T-helper 2 cell treated with Interferon-gamma antibody and Interleukin-4, amounts not matched to agents 5 μg/mL and 100 μg/mL, for 36 hours (primary cell): ENCODE measurements around the gene ATP6AP1.

ENCODE experiments used
- DNase-seq: peaks from one replicate; pipeline ENCODE4 v3.0.0; 2021; ENCODE audit warnings: low spot score
- H3K27ac Mint-ChIP-seq: one replicate; pipeline ENCODE4 v1.8.0; 2021; ENCODE audit warnings: mild to moderate bottlenecking, mixed read lengths
- H3K27me3 Mint-ChIP-seq: one replicate; pipeline ENCODE4 v1.8.0; 2021; ENCODE audit warnings: low read depth, mixed read lengths
- H3K36me3 Mint-ChIP-seq: one replicate; pipeline ENCODE4 v1.8.0; 2021; ENCODE audit warnings: low read depth, mixed read lengths
- H3K4me1 Mint-ChIP-seq: one replicate; pipeline ENCODE4 v1.8.0; 2021; ENCODE audit warnings: low read depth, mixed read lengths
- H3K4me3 Mint-ChIP-seq: one replicate; pipeline ENCODE4 v1.8.0; 2022; ENCODE audit warnings: mild to moderate bottlenecking, moderate library complexity, mixed read lengths
- H3K9me3 Mint-ChIP-seq: one replicate; pipeline ENCODE4 v1.8.0; 2021; ENCODE audit warnings: mixed read lengths

The ATP6AP1 gene

DNA sequence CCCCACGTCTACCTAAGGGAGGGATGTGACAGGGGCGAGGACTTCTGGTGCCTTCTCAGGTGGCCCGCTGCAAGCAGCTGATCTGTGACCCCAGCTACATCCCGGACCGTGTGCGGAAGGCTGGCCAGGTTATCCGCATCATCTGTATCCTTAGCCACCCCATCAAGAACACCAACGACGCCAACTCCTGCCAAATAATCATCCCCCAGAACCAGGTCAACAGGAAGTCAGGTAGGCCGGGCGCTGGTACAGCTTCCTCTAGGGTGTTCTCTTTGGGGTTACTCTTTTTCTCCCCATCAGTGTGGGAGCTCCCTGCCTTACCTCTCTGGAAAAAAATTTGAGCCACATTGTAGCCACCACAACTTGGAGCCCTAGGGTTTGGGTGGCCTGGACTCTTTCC is 13.1 kb downstream of the ATP6AP1 start:
- peaks cover 21% of the 10 kb centered on the region for H3K36me3 Mint-ChIP-seq
- no peak overlapping the region for H3K27ac Mint-ChIP-seq
- DNase-seq = no peak
- H3K9me3 Mint-ChIP-seq = no peaks in the 10 kb centered on the region
- peaks cover 15% of the 10 kb centered on the region for H3K4me1 Mint-ChIP-seq
- H3K27me3 Mint-ChIP-seq = no peaks in the 10 kb centered on the region
- H3K4me3 Mint-ChIP-seq = no peak overlapping the region

DNA sequence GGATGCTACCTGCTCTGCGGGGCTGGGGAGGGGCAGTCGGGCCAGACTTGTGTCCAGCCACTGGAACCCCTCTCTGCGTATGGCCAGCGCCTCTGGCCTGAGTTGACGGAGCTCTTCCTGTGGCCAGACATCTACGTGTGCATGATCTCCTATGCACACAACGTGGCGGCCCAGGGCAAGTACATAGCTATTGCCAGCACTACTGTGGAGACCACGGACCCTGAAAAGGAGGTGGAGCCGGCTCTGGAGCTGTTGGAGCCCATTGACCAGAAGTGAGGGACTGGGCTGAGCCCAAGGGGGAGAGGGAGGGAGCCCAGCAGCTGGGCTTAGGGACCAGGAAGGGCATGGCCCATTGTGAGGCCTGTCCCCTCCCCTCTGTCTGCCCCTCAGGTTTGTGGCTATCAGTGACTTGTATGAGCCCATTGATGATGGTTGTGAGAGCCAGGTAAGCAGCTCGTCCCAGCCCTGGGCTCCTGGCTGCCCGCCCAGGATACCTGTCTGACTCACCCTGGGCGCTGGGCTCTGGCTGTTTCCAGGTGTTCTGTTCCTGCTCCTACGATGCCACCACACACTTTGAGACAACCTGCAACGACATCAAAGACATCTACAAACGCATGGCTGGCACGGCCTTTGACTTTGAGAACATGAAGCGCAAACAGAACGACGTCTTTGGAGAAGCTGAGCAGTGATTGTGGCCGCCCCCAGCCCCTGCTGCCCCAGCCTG is 13.7 kb downstream of the ATP6AP1 start:
- DNase-seq = no peak
- H3K27ac Mint-ChIP-seq = no peak overlapping the region
- no peaks in the 10 kb centered on the region for H3K9me3 Mint-ChIP-seq
- no peaks in the 10 kb centered on the region for H3K27me3 Mint-ChIP-seq
- H3K4me1 Mint-ChIP-seq = peaks cover 15% of the 10 kb centered on the region
- H3K4me3 Mint-ChIP-seq = no peak overlapping the region
- H3K36me3 Mint-ChIP-seq = peaks cover 22% of the 10 kb centered on the region

DNA sequence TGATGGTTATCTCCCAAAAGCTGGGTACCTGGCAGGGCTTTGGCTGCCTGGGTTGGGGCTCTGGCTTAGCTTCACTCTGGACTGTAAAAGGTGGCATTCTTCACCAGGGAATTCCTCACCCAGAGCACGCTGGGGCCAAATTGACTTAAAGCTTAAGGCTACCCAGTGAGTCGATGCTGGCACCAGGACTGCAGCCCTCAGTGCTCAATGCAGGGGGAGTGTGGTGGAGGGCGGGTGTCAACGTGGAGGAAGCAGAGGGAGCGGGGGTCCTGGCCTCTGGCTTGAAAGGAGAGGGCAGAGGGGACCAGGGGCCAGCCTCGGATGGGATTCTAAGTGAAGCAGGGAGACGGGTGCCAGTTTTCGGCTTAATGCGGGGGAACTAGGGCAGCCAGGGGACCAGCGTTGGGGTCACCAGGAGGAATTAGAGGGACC is 15.0 kb downstream of the ATP6AP1 start:
- Mint-ChIP-seq H3K9me3 (no peaks in the 10 kb centered on the region), H3K4me1 (peaks cover 11% of the 10 kb centered on the region), H3K27me3 (no peaks in the 10 kb centered on the region), H3K4me3 (peak overlapping the region; percentile 76), H3K27ac (peak overlapping the region; percentile 74), H3K36me3 (peaks cover 17% of the 10 kb centered on the region)
- DNase-seq = no peak

DNA sequence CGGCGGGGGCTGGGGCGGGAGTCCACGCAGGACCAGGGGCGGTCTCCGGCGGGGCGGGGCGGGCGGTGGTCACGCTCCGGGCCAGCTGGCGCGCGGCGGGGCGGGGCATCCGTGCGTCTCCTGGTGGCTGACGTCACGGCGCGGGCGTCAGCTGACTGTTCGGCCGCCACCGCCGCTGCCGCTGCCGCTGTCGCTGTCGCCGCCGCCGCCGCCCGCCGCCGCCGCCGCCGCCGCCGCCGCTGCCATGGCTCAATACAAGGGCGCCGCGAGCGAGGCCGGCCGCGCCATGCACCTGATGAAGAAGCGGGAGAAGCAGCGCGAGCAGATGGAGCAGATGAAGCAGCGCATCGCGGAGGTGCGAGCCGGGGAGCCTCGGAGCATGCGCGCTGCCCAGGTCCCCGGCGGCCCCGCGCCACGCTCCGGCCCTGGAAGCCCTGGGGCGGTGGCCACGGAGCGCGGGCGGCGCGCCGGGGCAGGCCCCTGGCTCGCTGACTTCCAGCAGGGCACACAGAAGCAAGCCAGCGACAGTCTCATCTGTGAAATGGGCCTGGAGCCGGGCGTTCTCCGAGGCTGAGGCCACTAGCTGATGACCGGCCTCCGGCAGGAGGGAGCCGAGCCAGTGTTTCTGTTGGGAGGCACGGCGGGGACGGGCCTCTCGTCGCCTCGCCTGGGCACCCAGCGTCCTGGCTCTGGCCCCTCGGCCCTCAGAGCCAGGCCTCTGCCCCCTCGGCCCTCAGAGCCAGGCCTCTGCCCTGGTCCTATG is 15.7 kb downstream of the ATP6AP1 start, which contains the start of gene FAM50A:
FAM50A (plus strand) TSS at position 150 of the 763 bp plus-strand sequence; CDS start at position 245, 95 bp downstream.
- Mint-ChIP-seq H3K4me3 (peak within 1 kb of the TSS; percentile 76), H3K27ac (peak within 1 kb of the TSS; percentile 74), H3K4me1 (peaks cover 11% of the 10 kb centered on the region), H3K9me3 (no peaks in the 10 kb centered on the region), H3K27me3 (no peaks in the 10 kb centered on the region), H3K36me3 (peaks cover 17% of the 10 kb centered on the region)
- DNase-seq = peak; percentile 72

DNA sequence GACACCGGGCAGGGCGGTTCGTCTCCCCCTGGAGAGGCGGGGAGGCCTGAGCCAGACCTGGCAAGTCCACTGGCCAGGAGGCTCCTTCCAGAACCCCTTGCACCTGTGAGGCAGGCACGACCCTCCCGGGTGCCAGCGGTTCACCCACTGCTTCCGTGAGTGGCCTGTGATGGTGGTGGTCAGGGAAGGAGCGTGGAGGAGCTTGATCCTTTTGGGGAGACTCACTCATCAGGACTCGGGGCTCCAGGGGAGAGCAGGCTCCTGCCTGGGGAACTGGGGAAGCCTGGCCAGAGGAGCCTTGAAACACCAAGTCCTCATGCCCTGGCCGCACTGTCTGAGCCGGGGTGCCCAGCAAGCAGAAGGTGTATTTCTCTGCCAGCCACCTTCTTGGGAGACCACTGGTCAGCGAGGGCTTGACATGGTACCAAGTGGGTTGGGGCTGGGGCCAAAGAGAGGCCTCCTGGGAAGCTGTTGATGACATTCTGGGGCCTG is 16.3 kb downstream of the ATP6AP1 start:
- Mint-ChIP-seq H3K36me3 (peaks cover 18% of the 10 kb centered on the region), H3K4me3 (peak overlapping the region; percentile 36), H3K9me3 (no peaks in the 10 kb centered on the region), H3K4me1 (peaks cover 11% of the 10 kb centered on the region), H3K27me3 (no peaks in the 10 kb centered on the region), H3K27ac (no peak overlapping the region)
- DNase-seq = no peak

DNA sequence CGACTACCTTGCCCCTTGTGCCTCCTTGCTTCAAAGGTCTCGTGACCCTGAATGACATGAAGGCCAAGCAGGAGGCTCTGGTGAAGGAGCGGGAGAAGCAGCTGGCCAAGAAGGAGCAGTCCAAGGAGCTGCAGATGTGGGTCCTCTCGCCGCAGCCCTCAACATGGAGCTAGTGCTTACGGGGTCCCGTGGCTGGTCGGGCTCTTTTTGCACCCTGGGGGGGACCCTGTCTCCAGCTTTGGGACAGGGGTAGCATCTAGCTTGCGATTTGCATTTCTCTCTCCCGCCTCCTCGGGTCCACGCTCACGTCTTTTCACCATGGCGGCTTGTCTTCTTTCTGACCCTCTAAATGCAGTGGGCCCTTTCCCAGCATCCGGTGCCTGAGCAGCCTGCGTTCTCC is 17.3 kb downstream of the ATP6AP1 start:
- H3K4me3 Mint-ChIP-seq = peak overlapping the region; percentile 15
- no peak for DNase-seq
- peaks cover 16% of the 10 kb centered on the region for H3K36me3 Mint-ChIP-seq
- H3K4me1 Mint-ChIP-seq = peaks cover 11% of the 10 kb centered on the region
- no peaks in the 10 kb centered on the region for H3K27me3 Mint-ChIP-seq
- H3K27ac Mint-ChIP-seq = peak overlapping the region; percentile 68
- H3K9me3 Mint-ChIP-seq = no peaks in the 10 kb centered on the region

DNA sequence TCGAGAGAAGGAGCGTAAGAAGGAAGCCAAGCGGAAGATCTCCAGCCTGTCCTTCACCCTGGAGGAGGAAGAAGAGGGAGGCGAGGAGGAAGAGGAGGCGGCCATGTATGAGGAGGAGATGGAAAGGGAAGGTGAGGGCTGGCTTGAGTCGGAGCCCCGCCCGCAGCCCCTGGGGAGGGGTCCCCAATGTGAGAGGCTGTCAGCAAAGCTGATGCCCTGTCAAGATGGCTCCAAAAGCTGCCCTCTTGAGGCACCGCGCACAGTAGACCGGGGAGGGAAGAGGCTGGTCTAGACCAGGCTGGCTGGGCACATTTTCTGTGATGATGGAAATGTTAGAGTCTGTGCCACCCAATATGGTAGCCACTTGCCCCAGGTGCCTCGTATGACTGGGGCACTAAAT is 18.0 kb downstream of the ATP6AP1 start:
- no peak for DNase-seq
- peaks cover 13% of the 10 kb centered on the region for H3K36me3 Mint-ChIP-seq
- no peaks in the 10 kb centered on the region for H3K9me3 Mint-ChIP-seq
- no peak overlapping the region for H3K27ac Mint-ChIP-seq
- no peaks in the 10 kb centered on the region for H3K27me3 Mint-ChIP-seq
- H3K4me3 Mint-ChIP-seq = no peak overlapping the region
- peaks cover 10% of the 10 kb centered on the region for H3K4me1 Mint-ChIP-seq

DNA sequence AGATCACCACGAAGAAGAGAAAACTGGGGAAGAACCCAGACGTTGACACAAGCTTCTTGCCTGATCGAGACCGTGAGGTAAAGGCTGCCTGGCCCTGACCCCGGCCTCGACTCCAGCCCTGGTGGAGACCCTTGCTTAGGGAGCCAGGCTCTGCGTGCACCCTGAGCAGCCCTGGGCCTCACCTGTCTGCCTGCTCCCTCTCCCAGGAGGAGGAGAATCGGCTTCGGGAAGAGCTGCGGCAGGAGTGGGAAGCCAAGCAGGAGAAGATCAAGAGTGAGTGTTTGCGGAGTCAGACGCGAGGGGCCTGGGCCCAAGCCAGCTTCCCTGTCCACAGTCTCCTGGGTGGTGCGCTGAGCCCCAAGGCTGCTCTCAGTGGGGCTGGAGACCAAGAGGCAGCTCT is 20.0 kb downstream of the ATP6AP1 start:
- H3K4me3 Mint-ChIP-seq = no peak overlapping the region
- H3K9me3 Mint-ChIP-seq = no peaks in the 10 kb centered on the region
- DNase-seq = no peak
- H3K36me3 Mint-ChIP-seq = peaks cover 12% of the 10 kb centered on the region
- no peak overlapping the region for H3K27ac Mint-ChIP-seq
- H3K4me1 Mint-ChIP-seq = peaks cover 3% of the 10 kb centered on the region
- H3K27me3 Mint-ChIP-seq = no peaks in the 10 kb centered on the region

DNA sequence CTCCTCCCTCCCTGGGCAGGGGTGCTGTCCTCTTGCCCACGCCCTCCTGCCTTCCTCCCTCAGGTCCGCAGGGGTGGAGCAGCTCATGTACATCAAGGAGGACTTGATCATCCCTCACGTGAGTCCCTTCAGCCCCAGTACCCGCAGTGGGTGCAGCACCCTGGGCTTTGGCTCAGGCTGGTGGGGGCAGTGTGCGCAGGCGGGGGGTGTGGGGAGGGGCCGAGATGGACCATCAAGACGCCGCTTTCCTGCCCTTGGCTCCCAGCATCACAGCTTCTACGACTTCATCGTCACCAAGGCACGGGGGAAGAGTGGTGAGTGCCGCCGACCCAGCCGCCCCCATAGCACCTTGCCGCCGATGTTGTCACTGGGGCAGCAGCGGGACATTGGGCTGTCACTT is 21.1 kb downstream of the ATP6AP1 start:
- Mint-ChIP-seq H3K27me3 (no peaks in the 10 kb centered on the region), H3K9me3 (no peaks in the 10 kb centered on the region), H3K27ac (no peak overlapping the region), H3K4me1 (peaks cover 3% of the 10 kb centered on the region), H3K36me3 (peaks cover 14% of the 10 kb centered on the region), H3K4me3 (no peak overlapping the region)
- no peak for DNase-seq

DNA sequence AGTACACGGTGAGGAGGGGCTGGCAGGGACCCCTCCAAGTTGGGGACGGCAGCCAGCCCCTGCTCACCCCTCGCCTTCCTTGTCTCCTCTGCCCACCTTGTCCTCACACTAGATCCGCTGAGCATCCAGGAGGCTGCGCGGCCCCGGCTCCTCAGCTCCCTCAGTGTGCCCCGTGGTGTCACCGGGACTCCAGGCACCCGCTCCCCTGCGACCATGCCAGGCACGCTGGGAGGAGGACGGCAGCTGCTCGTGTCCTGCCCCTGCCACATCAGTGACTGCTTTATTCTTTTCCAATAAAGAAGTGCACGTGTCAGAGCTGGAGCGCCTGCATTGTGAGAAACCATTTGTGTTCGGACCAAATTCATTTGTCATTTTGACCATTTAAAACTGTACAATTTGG is 21.8 kb downstream of the ATP6AP1 start:
- H3K4me1 Mint-ChIP-seq = peaks cover 3% of the 10 kb centered on the region
- no peak for DNase-seq
- H3K27ac Mint-ChIP-seq = no peak overlapping the region
- H3K4me3 Mint-ChIP-seq = no peak overlapping the region
- H3K27me3 Mint-ChIP-seq = no peaks in the 10 kb centered on the region
- H3K9me3 Mint-ChIP-seq = no peaks in the 10 kb centered on the region
- H3K36me3 Mint-ChIP-seq = peaks cover 14% of the 10 kb centered on the region

DNA sequence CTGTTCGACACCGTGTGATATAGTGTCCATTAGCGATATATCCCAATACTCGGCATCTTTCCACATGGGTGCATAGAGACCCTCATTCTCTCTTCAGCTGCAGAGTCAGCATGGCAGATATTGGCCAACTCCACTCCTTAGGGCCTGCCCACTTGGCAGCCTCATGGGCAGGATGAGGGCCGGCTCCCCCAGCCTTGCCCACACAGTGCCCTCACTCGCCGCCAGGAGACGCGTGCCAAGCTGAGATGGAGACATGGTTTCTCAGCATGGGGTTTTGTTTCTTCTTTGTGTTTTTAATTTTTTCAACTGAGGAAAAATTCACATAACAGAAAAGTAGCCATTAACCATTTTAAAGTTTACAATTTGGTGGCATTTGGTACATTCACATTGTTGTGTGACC is 24.3 kb downstream of the ATP6AP1 start:
- H3K36me3 Mint-ChIP-seq = peaks cover 6% of the 10 kb centered on the region
- H3K4me1 Mint-ChIP-seq = peaks cover 5% of the 10 kb centered on the region
- no peak for DNase-seq
- H3K4me3 Mint-ChIP-seq = no peak overlapping the region
- no peaks in the 10 kb centered on the region for H3K9me3 Mint-ChIP-seq
- H3K27ac Mint-ChIP-seq = no peak overlapping the region
- H3K27me3 Mint-ChIP-seq = no peaks in the 10 kb centered on the region

DNA sequence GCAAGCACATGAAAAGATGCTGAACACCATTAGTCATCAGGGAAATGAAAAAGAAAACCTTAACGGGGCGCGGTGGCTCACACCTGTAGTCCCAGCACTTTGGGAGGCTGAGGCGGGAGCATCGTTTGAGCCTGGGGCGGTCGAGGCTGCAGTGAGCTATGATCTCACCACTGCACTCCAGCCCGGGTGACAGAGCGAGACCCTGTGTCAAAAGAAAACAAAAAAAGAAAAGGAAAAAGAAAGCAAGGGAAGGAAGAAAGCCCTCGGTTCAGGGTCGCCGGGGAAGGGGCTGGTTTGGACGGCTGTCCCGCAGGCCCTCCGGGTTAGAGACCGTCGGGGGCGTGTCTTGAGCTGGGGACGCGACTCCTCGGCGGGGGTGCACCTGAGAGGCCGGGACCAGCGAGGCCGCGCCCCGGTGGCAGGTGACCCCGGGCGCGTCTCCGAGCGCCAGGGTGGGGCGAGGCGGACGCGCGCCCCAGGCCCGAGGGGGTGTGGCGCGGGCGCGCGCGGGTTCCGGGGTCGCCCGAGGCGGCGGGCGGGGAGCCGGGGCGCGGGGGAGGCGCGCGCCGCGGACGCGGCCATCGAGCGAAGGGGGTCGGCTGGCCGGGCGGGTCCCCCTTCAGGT is 29.1 kb downstream of the ATP6AP1 start:
- peak; percentile 33 for DNase-seq
- H3K27me3 Mint-ChIP-seq = no peaks in the 10 kb centered on the region

DNA sequence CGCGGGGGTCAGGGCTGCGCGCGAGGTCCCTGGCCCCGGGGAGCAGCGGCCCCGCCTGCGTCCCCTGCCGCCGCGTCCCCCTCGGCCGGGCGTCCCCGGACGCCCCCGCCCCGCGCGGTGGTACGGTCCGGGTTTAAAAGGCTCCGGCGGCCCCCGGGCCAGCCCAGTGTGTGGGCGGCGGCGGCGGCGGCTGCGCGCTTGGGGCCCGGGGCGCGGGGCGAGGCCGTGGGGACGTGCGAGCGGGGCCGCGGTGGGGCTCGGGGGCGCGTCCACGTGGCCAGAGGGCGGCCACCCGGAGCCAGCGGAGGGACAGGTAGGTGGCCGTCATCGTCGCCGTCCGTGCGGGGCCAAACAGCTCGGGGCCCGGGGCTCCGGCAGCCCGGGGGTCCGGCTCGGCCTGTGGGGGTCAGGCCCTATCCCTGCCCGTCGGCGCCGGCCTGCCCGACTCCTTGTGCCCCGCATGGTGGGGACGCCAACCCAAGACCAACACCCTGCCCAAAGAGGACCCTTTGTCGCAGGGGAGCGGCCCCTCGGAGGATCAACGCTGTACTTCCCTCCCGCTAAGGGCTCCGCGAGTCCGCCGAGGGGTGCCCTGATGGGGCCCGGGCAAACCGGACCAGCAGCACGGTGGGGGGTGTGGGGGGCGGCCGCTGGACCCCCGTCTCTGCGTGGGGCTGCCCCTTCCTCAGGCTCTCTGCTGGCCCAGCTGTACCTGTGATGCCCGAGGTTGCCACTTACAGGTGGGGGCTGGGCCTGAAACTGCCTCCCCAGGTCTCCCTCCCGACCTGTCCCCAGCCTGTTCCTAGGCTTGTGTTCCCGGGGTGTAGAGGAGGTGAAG is 29.9 kb downstream of the ATP6AP1 start, which contains the start of gene PLXNA3:
PLXNA3 (plus strand) TSS at position 166 of the 838 bp plus-strand sequence. CDS start 1,903 bp downstream, outside the sequence.
- Mint-ChIP-seq H3K4me1 (peaks cover 5% of the 10 kb centered on the region), H3K27ac (peak within 1 kb of the TSS; percentile 93), H3K4me3 (peak within 1 kb of the TSS; percentile 94), H3K36me3 (peaks cover 2% of the 10 kb centered on the region), H3K9me3 (no peaks in the 10 kb centered on the region), H3K27me3 (no peaks in the 10 kb centered on the region)
- DNase-seq = peak; percentile 45

More for the DNA sequence above, 29.1 kb downstream of the ATP6AP1 start:
- Mint-ChIP-seq H3K9me3 (no peaks in the 10 kb centered on the region), H3K36me3 (peaks cover 2% of the 10 kb centered on the region), H3K4me3 (peak overlapping the region; percentile 94), H3K4me1 (peaks cover 5% of the 10 kb centered on the region), H3K27ac (peak overlapping the region; percentile 93)
